GM21737 (cell line): ENCODE data around the gene FAM83D.
A peak's percentile ranks its signal among the peaks of the same experiment; 100 is the strongest.

ENCODE experiments used
- ATAC-seq: cut with Tn5 transposase; IDR thresholded peaks from one replicate; pipeline ENCODE4 v1.9.1; 2021; ENCODE audit warnings: mild to moderate bottlenecking, moderate library complexity; ENCODE audit not compliant: unreplicated experiment

FAM83D gene

GRCh38 chr20:38997622-38998021 is 71.4 kb downstream of the FAM83D start:
- peak; percentile 89 for ATAC-seq

- no peak for ATAC-seq
Measured at GRCh38 chr20:38999217-38999616, 73.0 kb downstream of the FAM83D start.

DNA sequence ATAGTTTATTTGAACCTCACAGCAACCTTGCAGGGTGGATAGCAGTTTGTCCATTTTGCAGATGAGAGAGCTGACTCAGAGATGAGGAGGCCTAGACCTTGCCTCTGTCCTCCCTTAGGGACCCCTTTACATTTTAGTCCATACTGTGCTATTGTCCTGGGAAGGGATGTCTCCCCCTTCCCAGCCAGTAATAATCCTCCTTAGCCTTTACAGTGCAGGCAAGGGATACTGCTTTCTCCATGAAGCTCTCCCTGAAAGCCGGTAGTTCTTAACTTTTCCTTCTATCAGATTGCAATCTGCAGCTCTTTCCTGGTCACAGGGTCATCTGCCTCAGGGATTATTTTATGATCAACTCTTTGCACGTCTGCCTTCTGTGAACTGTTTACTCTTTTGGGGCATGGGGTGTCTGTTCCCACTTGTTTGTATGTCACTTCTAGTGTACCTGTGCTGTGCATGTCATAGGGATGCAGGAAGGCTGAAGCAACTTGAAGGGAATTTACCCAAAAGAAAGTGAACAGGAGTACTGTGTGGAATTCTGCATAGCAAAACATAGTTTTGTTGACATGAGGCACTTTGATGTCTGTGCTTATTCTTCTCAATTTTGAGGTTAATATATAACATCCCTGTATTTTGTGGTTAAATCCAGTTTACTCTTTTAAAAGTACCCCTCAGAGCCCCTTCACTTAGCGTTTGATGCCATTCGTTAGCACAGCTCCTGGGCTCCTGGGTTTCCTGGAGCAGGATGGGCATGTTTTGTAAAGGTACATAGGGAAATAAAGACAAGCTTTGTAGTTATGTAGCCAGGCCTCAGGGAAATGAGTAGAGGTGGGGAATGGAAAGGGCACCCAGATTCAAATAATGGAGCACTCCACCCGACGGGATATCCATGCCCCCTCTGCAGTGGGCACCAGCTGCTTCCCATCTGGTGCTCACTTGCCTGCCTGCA is 74.0 kb downstream of the FAM83D start:
- no peak for ATAC-seq
